Cortex of kidney (tissue), 1 donor: ENCODE results near the gene HSP90AA1.
"Not testable (repeated sequence)": the region's sequence is repeated elsewhere in the genome, so short reads cannot be mapped to it uniquely, and the experiment has no call there.

ENCODE experiments used
- DNase-seq: peaks from one replicate; lab custom pipeline; 2025; lab: John Stamatoyannopoulos, UW

The HSP90AA1 gene

DNA sequence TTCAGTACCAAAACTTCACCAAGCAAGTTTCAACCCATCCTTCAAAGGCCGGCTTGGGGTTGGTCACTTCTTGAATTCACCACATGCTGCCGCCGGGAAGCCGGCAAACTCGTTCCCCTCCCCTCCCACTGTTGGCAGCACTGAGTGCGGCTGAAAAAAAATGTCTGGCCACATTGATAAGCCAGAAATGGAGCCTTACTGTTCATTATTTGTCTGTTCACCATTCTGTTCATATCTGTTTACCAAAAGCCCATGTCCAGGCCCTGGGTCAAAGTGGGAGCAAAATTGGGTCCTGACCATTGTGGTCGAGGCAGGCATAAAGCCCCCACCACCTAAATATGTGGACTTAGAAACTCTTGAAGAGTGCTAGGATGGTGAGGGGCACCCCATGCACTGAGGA lies 7.3 kb upstream of the HSP90AA1 start:
- no peak for DNase-seq

DNA sequence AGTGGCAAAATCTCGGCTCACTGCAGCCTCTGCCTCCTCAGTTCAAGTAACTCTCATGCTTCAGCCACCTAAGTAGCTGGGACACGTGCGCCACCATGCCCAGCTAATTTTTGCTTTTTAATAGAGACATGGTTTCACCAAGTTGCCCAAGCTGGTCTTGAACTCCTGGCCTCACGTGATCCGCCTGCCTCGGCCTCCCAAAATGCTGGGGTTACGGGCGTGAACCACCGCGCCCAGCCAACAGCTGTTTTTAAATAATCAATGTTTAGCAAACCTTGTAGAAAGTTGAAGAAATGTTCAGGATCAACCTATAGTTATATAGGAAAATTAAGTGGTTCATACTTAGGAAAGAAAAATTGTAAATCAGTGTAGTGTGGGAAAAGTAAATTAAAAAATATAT lies 6.0 kb upstream of the HSP90AA1 start:
- no peak for DNase-seq

DNA sequence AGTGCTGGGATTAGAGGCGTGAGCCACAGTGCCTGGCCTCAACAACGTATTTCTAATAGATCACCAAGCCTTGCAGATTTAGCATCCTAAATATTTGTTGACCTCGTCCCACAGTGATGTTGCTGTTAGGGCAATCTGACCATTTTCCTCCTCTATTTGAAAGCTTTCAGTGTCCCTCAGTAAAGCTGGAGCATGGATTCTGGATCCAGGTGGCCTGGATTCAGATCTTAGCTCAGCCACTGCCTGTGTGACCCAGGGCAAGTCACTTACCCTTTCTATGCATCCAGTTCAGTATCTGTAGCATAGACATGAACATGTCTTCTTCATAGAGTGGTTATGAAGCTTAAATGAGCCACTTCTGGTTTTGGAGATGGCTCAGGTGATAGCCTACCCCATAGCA lies 3.9 kb upstream of the HSP90AA1 start:
- no peak for DNase-seq

DNA sequence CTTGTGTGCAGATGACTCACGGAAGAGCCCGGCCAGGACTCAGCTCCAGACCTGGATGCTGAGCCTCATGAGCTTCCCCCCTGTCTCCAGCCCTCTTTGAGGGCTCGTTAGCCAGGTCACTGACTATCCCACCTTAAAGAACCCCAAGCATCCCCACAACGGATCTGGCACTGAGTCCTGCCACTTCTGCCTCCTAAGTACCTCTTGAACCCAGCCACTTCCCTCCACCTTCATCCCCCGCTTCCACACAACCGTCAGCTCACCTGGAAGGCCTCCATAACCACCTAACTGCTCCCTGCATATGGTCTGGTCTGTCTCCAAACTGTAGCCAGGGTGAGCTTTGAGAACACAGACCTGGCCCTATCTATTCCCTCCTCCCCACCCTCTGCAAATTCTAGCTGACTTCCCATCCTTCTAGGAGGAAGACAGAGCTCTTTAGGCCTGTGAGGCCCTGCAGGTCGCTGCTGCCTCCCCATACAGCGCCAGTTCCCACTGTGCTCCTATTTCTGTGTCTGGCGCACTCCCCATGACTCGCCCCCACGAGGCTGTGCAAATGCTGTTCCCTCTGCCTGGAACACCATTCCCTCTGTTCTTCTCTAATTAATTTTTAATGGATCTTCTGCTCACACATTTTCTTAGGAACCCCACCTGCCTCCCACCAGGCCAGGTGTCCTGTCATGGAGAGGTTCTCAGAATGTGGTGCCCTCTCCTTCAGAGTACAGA lies 2.9 kb upstream of the HSP90AA1 start:
- no peak for DNase-seq

DNA sequence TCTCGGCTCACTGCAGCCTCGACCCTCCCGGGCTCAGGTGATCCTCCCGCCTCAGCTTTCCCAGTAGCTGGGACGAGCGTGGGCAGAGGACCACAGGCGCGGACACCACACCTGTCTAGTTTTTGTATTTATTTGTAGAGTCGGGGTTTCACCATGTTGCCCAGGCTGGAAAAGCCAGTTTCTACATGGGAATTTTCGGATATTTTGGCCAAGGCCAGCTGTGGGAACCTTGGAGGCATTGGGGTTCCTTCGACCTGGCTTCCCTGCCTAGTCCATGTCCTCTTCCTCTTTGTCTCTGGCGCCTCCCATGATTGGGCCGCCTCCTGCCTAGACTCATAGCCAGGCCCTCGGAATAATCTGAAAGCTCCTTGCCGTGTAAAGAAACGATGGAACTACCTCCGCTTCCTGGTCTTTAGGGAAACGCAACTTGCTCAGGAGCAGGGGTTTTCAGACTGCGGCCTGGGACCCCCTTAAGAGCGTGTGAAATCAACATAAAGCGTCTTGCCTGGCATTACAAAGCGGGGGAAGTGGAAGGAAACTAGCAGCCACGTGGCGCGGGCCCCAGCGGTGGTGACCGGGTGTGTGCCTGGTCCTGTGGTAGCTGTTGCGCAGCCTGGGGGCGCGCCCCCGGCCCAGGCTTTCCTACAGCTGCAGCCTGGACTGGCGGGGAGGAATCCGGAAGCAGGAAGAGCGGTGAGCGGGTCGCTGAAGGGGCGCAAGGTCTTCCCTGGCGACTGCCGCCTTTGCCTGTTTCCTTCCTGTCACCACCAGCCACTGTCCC lies 1.4 kb upstream of the HSP90AA1 start:
- no peak for DNase-seq

DNA sequence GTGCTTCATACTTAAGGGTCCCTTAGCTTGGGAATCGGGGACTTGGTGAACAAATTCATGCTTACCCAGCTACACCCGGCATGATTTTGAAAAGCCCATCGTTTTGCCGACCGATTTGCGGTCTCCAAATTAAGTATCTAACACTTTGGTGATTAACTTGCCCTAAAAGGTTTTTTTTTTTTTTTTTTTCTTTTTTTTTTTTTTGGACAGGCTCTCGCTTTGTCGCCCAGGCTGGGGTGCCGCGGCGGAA lies 843 bp upstream of the HSP90AA1 start:
- DNase-seq, result no peak

DNA sequence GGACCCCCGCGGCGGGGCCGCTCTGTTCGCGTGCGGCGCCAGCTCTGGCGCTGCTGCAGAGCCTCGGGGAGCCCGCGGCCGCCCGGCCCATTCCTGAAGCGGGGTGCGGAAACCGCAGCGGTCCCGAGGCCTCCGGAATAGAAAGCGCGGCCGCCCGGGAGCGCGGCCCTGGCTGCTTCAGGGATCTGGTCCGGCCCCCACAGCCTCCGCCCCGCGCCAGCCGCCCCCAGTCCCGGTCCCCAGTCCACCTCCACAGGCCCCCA lies 204 bp downstream of the HSP90AA1 start:
- no peak for DNase-seq

DNA sequence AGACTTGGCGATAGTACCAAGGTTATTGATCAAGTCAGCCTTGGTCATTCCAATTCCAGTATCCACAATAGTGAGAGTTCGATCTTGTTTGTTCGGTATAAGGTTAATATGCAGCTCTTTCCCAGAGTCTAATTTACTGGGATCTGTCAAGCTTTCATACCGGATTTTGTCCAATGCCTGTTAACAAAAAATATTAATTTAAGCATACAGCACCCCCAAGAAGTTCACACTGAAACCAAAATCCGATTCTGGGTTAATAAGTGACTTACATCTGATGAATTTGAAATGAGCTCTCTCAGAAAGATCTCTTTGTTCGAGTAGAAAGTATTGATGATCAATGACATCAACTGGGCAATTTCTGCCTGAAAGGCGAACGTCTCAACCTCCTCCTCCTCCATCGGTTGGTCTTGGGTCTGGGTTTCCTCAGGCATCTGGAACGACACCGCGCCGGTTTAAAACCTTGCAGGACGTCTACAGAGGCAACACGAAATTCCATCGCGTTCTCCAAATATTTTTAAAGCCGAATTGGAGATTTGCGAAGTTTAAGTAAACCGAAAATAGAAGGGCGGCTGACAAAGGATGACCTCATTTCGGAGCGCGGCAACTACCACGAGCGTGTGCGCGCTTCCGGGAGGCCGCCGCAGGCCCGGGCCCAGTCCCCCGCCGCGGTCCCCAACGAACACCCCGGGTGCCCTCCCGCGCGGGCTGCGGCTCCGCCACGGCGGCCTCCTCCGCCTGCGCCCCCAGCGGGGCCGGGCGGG lies 716 bp downstream of the HSP90AA1 start:
- DNase-seq, result no peak

DNA sequence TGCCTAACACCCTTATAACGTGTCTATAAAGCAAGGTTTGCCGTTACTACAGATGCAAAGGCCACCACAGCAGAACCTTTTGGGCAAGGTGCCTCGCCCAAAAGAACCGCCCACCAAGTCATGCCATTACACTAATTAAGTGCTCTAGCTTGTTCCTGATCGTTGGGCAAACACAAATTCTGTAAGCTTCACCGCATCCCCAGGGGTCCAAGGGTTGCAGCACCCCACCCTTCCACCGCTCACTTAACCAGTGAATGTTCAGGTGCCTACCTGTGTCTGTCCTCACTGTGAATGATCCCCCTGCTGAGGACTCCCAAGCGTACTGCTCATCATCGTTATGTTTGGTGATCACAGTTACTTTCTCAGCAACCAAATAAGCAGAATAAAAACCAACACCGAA lies 1.4 kb downstream of the HSP90AA1 start:
- no peak for DNase-seq

DNA sequence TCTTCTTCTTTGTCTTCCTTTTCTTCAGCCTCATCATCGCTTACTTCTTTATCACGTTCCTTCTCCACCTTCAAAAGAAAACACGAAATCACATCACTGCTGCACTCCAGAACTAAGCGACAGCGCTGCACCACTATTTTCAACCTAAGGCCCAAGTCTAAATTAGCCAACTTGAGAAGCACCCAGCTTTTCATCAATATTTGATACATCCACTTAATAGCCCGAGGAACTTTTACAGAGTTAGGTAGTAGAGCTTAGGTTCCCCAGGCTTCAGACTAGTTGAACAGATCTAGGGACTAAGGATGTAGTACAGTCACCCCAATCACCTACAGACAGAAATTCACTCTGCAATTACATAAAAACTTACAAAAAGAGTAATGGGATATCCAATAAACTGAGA lies 1.9 kb downstream of the HSP90AA1 start:
- DNase-seq, result no peak

DNA sequence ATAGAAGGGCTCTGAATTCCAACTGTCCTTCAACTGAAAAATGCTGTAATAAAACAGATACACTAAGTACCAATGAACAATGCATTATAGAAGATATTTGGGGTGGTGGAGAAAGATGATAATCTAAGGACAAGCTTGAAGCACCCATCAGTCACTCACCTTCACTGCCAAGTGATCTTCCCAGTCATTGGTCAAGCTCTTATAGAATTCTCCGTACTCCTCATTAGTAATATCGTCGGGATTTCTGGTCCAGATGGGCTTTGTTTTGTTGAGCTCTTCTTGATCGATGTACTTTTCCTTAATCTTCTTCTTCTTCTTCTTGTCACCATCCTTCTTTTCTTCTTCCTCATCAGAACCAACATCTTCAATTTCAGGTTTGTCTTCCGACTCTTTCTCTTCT lies 2.3 kb downstream of the HSP90AA1 start:
- not testable (repeated sequence) for DNase-seq

DNA sequence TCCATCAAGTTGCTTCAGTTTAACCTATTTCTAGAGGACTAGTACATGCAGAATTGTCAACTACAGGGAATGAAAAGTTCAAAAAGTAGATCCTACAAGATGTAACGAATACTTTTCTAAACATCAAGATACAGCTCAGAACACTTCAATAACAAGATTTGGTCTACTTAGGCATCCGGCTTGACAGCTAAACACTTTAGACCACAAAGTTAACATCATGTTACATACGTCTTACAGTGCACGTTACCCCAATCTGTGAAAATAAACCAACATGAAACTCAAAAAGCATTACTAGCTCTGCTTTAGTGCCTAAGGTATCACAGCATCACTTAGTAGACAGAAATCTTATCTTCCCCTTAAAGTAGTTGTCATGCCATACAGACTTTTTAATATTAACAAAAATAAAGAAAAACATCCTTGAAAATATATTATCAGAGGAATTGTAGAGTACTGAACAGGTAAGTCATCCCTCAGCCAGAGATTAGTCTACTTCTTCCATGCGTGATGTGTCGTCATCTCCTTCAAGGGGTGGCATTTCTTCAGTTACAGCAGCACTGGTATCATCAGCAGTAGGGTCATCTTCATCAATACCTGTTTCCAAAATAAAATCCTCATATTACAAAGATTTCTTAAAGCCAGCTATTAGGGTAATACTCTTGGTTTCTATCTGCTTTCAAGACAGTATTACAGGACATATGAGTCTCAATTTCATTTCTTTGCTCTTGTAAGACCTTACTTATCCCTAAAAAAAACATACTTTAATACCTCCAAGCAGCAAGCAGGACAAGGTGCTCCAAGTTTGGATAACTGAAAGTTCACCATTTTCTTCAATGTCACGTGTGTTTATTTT lies 5.4 kb downstream of the HSP90AA1 start:
- no peak for DNase-seq

DNA sequence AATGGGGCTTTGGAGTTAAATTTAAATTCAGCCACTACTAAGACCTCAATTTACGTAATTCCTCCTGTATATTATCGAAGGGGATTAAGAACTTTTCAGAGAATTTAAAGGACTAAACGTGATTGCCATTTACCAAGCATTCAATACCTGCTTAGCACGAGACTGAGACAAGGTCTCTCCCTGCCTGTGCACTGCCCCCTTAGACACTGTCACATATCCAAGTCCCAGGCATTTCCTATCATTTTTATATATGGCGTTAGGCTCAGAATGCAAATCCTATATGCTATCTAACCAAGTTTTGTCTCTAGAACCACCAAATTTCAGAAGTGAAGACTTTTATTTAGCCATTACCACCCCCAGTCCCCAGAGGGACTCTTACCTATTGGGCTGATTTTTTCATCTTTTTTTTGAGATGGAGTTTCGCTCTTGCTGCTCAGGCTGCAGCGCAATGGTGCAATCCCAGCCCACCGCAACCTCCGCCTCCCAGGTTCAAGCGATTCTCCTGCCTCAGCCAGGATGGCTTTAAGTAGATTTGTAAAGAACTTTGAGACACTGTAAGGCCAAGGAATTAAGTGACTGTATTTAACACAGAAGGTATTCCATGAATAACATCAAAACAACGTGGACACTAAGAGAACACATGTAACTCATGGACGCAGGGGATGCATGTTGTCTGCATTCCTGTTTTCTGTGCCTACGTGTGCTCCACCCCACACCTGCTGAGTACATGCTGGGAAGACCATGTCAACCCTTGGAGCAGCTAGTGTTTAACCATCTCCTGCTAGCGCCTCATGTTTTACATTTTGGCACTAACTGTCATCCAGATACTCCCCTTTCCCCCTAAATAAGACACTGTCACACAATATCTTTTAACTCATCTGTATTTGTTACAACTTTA lies 6.4 kb downstream of the HSP90AA1 start:
- no peak for DNase-seq

DNA sequence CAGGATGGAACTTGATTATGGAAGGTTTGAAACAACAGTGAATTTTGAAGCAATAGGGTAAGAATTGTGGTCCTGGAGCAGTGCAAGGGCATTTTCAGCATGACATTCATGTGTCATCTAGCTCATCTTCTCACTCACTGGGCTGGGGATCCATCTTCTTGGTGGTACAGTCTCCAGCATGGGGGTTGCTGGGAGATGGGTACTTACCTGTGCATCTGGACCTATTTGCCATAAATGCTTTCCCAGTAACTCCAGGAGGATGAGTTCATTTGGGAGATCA lies 7.2 kb downstream of the HSP90AA1 start:
- DNase-seq, result no peak

DNA sequence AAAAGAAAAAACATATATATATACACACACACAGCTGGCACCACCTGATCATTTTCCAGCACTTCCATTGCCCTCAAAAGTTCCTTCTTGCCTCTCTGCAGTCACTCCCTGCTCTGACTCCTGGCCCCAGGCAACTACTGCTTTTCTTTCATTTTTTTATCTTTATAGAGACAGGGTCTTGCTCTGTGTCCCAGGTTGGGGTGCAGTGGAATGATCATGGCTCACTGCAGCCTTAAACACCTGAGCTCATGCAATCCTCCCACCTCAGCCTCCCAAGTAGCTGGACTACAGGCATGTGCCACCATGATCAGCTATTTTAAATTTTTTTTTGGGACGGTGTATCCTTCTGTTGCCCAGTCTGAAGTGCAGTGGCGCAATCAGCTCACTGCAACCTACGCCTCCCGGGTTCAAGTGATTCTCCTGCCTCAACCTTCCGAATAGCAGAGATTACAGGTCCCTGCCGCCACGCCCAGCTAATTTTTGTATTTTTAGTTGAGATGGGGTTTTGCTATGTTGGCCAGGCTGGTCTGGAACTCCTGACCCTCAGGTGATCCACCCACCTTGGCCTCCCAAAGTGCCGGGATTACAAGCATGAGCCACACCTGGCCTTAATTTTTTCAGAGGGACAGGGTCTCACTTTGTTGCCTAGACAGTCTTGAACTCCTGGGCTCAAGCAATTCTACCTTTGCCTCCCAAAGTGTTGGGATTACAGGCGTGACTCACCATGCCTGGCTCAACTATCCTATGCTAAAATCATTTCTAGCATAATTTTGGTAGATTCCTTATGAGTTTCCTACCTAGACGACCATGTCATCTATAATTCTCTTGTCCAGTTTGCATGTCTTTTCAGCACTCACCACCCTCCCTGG lies 7.8 kb downstream of the HSP90AA1 start:
- no peak for DNase-seq

DNA sequence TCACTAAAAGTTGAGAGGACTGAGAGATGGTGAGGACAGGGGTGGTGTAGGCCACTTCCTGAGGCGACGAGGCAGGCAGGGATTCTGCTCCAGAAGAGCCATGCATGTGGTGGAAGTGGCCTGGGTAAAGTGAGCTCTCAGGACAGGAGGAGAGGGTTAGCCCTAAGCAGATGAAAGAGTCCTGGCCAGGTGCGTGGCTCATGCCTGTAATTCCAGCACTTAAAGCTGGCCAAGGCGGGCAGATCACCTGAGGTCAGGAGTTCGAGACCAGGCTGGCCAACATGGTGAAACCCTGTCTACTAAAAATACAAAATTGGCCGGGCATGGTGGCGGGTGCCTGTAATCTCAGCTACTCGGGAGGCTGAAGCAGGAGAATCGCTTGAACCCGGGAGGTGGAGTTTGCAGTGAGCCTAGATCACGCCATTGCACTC lies 8.5 kb downstream of the HSP90AA1 start:
- DNase-seq, result not testable (repeated sequence)

DNA sequence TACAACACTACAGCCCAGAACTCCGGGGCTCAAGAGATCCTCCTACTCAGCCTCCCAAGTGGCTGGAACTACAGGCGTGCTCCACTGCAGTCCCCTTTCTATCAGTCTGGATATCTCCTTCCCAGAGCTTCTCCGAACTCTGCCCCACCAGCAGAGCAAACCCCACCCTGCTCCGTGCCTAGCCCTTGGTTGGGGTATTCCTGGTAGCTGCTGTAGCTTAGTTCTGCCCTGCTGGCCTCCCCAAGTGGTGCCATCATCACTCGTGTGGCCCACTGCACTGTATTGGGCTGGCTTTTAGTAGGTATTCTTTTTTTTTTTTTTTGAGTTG lies 9.5 kb downstream of the HSP90AA1 start:
- no peak for DNase-seq

DNA sequence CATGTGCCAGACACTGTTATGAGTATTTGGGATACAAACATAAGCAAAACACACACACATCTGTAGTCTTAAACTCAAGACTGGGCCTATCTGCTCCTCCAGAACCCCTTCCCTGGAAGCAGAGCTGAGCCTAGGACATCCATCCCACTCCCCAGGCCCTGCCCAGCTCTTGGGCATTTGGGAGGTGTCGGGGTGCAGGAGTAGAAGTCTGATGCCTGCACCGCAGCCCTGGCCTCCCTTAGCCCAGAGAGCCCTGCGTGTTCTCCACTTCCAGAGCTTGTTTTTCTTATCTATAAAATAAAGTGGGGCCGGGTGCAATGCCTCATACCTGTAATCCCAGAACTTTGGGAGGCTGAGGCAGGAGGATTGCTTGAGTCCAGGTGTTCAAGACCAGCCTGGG lies 11.7 kb downstream of the HSP90AA1 start:
- no peak for DNase-seq

DNA sequence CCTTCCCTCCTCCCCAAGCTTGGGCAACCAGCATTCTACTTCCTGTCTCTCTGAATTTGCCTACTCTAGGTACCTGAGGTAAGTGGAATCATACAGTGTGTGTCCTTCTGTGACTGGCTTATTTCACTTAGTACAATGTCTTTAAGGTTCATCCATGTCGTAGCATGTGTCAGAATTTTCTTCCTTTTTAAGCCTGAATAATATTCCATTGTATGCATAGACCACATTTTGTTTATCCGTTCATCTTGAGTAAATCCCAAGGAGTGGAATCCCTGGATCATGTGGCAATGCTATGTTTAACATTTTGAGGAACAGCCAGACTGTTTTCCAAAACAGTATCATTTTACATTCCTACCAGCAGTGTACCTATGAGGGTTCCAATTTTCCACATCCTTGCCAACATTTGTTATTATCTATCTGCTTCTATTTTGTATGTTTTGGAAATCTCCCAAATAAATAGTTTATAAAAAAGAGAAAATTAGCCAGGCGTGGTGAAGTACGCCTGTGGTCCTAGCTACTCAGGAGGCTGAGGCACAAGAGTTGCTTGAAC lies 12.4 kb downstream of the HSP90AA1 start:
- no peak for DNase-seq

DNA sequence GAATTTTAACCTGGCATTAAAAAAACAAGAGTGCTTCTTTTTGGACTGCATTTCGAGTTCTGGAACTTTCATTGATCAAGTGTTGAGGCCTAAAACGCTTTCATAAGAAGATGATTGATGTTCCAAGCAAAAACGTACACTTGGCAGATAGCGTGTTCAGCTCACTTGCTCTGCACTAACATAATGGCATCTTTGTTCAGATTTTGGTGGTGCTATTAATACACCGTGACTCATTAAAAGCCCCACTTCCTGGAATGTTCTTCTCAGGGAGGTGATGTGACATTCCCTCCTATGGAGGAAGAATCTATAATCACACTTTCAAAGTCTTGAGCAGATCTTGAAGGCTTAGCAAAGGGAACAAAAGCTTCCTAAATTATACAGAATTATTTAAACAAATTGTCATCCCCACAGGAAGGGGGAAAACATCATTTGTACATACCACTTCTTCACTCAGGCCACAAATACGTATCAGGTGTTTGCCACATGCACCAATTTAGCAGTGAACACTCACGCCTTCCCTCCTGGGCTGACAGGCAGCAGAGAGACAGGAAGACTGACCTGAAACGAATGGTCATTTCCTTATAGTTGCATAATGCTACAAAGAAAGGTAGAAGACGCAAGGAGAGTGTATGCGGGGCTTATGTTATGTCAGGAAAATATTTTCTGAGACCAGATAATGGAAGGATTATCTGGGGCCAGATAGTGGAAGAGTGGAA lies 15.4 kb downstream of the HSP90AA1 start:
- DNase-seq, result no peak
